ENCODE data around the gene RSRC1.
"Not testable (repeated sequence)": the region's sequence is repeated elsewhere in the genome, so short reads cannot be mapped to it uniquely, and the experiment has no call there.

DNA sequence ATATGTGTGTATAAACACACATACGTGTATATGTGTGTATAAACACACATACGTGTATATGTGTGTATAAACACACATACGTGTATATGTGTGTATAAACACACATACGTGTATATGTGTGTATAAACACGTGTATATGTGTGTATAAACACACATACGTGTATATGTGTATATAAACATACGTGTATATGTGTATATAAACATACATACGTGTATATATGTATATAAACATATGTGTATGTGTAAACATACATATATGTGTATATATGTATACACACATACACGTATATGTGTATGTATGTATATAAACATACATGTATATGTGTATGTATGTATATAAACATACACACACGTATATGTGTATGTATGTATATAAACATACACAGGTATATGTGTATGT is 119.1 kb downstream of the RSRC1 start:
- TF ChIP-seq, protein P1, sequence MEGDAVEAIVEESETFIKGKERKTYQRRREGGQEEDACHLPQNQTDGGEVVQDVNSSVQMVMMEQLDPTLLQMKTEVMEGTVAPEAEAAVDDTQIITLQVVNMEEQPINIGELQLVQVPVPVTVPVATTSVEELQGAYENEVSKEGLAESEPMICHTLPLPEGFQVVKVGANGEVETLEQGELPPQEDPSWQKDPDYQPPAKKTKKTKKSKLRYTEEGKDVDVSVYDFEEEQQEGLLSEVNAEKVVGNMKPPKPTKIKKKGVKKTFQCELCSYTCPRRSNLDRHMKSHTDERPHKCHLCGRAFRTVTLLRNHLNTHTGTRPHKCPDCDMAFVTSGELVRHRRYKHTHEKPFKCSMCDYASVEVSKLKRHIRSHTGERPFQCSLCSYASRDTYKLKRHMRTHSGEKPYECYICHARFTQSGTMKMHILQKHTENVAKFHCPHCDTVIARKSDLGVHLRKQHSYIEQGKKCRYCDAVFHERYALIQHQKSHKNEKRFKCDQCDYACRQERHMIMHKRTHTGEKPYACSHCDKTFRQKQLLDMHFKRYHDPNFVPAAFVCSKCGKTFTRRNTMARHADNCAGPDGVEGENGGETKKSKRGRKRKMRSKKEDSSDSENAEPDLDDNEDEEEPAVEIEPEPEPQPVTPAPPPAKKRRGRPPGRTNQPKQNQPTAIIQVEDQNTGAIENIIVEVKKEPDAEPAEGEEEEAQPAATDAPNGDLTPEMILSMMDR (IDR thresholded peaks at IDR 0.05; ENCODE audit: borderline replicate concordance, extremely low read depth, low read length, poor library complexity, severe bottlenecking) = not testable (repeated sequence)
- not testable (repeated sequence) for TF ChIP-seq EZH2 (IDR thresholded peaks at IDR 0.05; ENCODE audit: borderline replicate concordance, low read depth, low read length, severe bottlenecking)
